ENCODE results near the gene ABCA10. TPM values are rescaled to one million over a fixed set of nuclear protein-coding genes. Genes with fewer than 3 reads are reported as not detected.
A peak's percentile ranks its signal among the peaks of the same experiment; 100 is the strongest.
"Not testable (repeated sequence)": the region's sequence is repeated elsewhere in the genome, so short reads cannot be mapped to it uniquely, and the experiment has no call there.

ABCA10 gene, protein sequence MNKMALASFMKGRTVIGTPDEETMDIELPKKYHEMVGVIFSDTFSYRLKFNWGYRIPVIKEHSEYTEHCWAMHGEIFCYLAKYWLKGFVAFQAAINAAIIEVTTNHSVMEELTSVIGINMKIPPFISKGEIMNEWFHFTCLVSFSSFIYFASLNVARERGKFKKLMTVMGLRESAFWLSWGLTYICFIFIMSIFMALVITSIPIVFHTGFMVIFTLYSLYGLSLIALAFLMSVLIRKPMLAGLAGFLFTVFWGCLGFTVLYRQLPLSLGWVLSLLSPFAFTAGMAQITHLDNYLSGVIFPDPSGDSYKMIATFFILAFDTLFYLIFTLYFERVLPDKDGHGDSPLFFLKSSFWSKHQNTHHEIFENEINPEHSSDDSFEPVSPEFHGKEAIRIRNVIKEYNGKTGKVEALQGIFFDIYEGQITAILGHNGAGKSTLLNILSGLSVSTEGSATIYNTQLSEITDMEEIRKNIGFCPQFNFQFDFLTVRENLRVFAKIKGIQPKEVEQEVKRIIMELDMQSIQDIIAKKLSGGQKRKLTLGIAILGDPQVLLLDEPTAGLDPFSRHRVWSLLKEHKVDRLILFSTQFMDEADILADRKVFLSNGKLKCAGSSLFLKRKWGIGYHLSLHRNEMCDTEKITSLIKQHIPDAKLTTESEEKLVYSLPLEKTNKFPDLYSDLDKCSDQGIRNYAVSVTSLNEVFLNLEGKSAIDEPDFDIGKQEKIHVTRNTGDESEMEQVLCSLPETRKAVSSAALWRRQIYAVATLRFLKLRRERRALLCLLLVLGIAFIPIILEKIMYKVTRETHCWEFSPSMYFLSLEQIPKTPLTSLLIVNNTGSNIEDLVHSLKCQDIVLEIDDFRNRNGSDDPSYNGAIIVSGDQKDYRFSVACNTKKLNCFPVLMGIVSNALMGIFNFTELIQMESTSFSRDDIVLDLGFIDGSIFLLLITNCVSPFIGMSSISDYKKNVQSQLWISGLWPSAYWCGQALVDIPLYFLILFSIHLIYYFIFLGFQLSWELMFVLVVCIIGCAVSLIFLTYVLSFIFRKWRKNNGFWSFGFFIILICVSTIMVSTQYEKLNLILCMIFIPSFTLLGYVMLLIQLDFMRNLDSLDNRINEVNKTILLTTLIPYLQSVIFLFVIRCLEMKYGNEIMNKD (N-terminal part only)
- polyA plus RNA-seq (2011; rRNA removed) (0.31 and 0.47 TPM in 2 replicates), polyA minus RNA-seq (2011; rRNA and poly(A)+ RNA removed) (0.41 and 0.47 TPM in 2 replicates)

DNA sequence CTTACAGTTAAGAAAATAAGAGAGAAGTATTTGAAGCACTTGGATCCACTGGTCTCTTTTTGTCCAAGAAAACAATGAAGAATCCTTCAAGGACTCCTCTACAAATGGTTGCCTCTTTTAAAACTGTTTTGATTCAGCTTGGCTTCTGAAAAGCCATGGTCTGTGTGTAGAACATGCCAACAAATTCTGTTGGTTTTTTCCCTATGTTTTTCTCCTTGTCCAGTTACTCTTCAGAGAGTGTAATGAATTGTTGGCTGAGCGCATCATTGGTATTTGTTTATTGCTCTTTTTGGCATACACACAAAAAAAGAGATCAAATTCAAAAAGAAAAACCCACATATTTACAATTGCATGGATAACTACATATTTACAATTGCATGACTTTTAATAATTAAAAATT lies at the start of gene ABCA10:
ABCA10 (minus strand) TSS at position 249 of the 400 bp plus-strand sequence. CDS start 3,466 bp downstream, outside the sequence.
- no peak within 1 kb of the TSS for H3K4me3 ChIP-seq (ENCODE audit: low read depth, low read length)
- TF ChIP-seq, protein P1, sequence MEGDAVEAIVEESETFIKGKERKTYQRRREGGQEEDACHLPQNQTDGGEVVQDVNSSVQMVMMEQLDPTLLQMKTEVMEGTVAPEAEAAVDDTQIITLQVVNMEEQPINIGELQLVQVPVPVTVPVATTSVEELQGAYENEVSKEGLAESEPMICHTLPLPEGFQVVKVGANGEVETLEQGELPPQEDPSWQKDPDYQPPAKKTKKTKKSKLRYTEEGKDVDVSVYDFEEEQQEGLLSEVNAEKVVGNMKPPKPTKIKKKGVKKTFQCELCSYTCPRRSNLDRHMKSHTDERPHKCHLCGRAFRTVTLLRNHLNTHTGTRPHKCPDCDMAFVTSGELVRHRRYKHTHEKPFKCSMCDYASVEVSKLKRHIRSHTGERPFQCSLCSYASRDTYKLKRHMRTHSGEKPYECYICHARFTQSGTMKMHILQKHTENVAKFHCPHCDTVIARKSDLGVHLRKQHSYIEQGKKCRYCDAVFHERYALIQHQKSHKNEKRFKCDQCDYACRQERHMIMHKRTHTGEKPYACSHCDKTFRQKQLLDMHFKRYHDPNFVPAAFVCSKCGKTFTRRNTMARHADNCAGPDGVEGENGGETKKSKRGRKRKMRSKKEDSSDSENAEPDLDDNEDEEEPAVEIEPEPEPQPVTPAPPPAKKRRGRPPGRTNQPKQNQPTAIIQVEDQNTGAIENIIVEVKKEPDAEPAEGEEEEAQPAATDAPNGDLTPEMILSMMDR (IDR thresholded peaks at IDR 0.05; ENCODE audit: insufficient read depth, low read depth, low read length): no peak
- DNase-seq (ENCODE audit: low read depth): no peak
- no peaks in the 10 kb centered on the region for H3K36me3 ChIP-seq (ENCODE audit: control insufficient read depth, insufficient read depth, low read length)
- ChIA-PET CTCF (no interaction called here), POLR2A (no interaction called here)
- H3K27me3 ChIP-seq (ENCODE audit: control insufficient read depth, insufficient read depth, low read length): no peaks in the 10 kb centered on the region

DNA sequence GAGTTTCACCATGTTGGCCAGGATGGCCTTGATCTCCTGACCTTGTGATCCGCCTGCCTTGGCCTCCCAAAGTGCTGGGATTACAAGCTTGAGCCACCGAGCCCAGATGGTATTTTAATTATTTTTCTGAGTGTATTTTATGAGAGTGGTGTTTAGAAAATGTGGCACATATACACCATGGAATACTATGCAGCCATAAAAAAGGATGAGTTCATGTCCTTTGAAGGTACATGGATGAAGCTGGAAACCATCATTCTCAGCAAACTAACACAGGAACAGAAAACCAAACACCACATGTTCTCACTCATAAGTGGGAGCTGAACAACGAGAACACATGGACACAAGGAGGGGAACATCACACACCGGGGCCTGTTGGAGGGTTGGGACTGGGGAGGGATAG lies 47.7 kb upstream of the ABCA10 start:
- H3K27me3 ChIP-seq (ENCODE audit: control insufficient read depth, insufficient read depth, low read length); POLR2A ChIA-PET; H3K36me3 ChIP-seq (ENCODE audit: control insufficient read depth, insufficient read depth, low read length); CTCF ChIA-PET; H3K4me3 ChIP-seq (ENCODE audit: low read depth, low read length); DNase-seq (ENCODE audit: low read depth): not testable (repeated sequence)

DNA sequence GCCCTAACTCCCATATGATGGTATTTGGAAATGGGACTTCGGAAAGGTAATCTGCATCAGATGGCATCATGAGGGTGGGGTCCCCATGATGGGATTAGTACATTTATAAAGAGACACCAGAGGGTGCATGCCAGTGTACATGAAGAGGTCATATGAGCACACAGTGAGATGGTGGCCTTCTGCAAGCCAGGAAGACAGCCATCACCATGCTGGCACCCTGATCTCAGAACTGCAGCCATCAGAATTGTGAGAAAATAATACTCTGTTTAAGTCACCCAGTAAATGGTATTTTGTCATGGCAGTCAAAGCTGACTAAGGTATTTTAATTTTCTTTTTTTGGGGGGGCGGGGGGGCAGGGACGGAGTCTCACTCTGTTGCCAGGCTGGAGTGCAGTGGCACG lies 47.1 kb upstream of the ABCA10 start:
- DNase-seq (ENCODE audit: low read depth): no peak
- Histone ChIP-seq H3K36me3 (ENCODE audit: control insufficient read depth, insufficient read depth, low read length) (no peaks in the 10 kb centered on the region), H3K4me3 (ENCODE audit: low read depth, low read length) (no peak overlapping the region), H3K27me3 (ENCODE audit: control insufficient read depth, insufficient read depth, low read length) (no peaks in the 10 kb centered on the region)
- TF ChIP-seq, protein P1 (IDR thresholded peaks at IDR 0.05; ENCODE audit: insufficient read depth, low read depth, low read length): no peak
- ChIA-PET POLR2A (no interaction called here), CTCF (no interaction called here)

DNA sequence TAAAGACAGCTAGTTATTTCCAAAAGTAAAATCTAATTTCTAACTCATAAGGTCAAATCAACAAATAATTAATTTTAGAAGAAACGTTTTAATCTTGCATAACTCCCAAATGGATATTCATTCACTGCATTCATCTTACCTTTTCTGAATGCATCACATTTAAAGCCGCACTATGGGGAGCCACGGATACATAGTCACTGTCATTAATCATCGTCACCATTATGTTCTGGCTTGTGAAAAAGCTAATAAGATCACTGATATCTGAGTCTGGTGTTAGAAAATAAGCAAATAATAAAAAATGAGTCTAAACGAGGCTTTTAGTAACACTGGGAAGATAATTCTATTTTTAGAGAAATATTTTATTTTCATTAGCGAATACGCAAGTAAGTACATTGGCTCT lies 42.4 kb upstream of the ABCA10 start:
- TF ChIP-seq, protein P1 (IDR thresholded peaks at IDR 0.05; ENCODE audit: insufficient read depth, low read depth, low read length): no peak
- no peak for DNase-seq (ENCODE audit: low read depth)
- CTCF ChIA-PET: interaction anchor here (0.9 kb wide), 1 partner anchor 499 kb away, joined by 3 read pairs; no protein-coding TSS in a partner anchor
- Histone ChIP-seq H3K36me3 (ENCODE audit: control insufficient read depth, insufficient read depth, low read length) (no peaks in the 10 kb centered on the region), H3K27me3 (ENCODE audit: control insufficient read depth, insufficient read depth, low read length) (no peaks in the 10 kb centered on the region), H3K4me3 (ENCODE audit: low read depth, low read length) (no peak overlapping the region)
- POLR2A ChIA-PET: no interaction called here

DNA sequence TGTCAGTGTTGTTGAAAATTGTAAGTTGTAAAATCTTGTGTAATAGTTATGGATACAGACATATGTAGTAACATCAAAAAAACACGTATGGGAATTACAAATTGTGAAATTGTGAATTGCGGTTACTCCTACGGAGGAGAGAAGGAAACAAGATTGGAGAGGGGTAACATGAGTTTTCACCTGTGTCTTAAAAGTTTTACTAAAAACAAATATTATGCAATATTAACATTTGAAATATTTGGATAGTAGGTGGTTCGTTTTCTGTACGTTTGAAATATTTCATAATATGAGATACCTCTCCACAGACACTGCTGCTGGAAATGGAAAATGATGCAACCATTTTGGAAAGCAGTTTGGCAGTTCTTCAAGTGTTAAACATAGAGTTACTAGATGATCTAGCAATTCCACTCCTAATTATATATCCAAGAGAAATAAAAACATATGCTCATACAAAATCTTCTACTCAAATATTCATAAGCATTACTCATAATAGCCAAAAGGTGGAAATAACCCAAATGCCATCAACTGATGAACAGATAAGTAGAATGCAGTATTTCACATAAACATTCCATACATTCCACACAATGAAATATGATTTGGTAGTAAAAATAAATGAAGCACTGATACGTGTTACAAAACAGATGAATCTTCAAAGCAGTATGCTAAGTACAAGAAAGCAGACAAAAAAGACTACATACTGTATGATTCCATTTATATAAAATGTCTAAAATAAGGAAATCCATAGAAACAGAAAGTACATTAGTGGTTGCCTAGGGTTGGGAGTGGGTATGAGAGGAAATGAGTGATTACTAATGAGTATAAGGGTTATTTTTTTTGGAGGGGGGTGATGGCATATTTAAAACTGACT lies 40.7 kb upstream of the ABCA10 start:
- ChIA-PET CTCF (interaction anchor here (0.6 to 1.0 kb wide), 2 partner anchors 245 to 257 kb away, joined by 3 to 4 read pairs; no protein-coding TSS in a partner anchor), POLR2A (no interaction called here)
- Histone ChIP-seq H3K36me3 (ENCODE audit: control insufficient read depth, insufficient read depth, low read length) (no peaks in the 10 kb centered on the region), H3K27me3 (ENCODE audit: control insufficient read depth, insufficient read depth, low read length) (no peaks in the 10 kb centered on the region), H3K4me3 (ENCODE audit: low read depth, low read length) (no peak overlapping the region)
- TF ChIP-seq, protein P1 (IDR thresholded peaks at IDR 0.05; ENCODE audit: insufficient read depth, low read depth, low read length): no peak
- peak; percentile 15 for DNase-seq (ENCODE audit: low read depth)
